ENCODE measurements around the gene B3GNT3. TPM values are rescaled to one million over a fixed set of nuclear protein-coding genes. Genes with fewer than 3 reads are reported as not detected.
A peak's percentile ranks its signal among the peaks of the same experiment; 100 is the strongest.

The B3GNT3 gene
- total RNA-seq, 2 experiments from 2014 or later = 0.35 to 0.81 TPM

DNA sequence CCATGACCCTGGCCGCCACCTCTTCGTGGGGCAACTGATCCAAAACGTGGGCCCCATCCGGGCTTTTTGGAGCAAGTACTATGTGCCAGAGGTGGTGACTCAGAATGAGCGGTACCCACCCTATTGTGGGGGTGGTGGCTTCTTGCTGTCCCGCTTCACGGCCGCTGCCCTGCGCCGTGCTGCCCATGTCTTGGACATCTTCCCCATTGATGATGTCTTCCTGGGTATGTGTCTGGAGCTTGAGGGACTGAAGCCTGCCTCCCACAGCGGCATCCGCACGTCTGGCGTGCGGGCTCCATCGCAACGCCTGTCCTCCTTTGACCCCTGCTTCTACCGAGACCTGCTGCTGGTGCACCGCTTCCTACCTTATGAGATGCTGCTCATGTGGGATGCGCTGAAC lies 16.7 kb downstream of the B3GNT3 start:
- peaks cover 15% of the 10 kb centered on the region for H3K4me1 Mint-ChIP-seq
- H3K27me3 Mint-ChIP-seq = peaks cover 2% of the 10 kb centered on the region
- no peak overlapping the region for H3K27ac Mint-ChIP-seq
- POLR2A ChIA-PET = no interaction called here
- DNase-seq = no peak
- CTCF ChIA-PET = no interaction called here
- H3K36me3 Mint-ChIP-seq (ENCODE audit: low read depth) = peaks cover 4% of the 10 kb centered on the region
- no peaks in the 10 kb centered on the region for H3K9me3 Mint-ChIP-seq
- H3K4me3 Mint-ChIP-seq = no peak overlapping the region

DNA sequence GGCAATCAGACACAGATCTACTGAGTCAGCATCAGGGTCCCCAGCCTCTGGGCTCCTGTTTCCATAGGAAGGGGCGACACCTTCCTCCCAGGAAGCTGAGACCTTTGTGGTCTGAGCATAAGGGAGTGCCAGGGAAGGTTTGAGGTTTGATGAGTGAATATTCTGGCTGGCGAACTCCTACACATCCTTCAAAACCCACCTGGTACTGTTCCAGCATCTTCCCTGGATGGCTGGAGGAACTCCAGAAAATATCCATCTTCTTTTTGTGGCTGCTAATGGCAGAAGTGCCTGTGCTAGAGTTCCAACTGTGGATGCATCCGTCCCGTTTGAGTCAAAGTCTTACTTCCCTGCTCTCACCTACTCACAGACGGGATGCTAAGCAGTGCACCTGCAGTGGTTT lies 17.2 kb downstream of the B3GNT3 start:
- ChIA-PET CTCF (no interaction called here), POLR2A (no interaction called here)
- Mint-ChIP-seq H3K4me3 (no peak overlapping the region), H3K4me1 (peaks cover 11% of the 10 kb centered on the region), H3K36me3 (ENCODE audit: low read depth) (peaks cover 4% of the 10 kb centered on the region), H3K9me3 (no peaks in the 10 kb centered on the region), H3K27me3 (peaks cover 2% of the 10 kb centered on the region), H3K27ac (no peak overlapping the region)
- DNase-seq = no peak

DNA sequence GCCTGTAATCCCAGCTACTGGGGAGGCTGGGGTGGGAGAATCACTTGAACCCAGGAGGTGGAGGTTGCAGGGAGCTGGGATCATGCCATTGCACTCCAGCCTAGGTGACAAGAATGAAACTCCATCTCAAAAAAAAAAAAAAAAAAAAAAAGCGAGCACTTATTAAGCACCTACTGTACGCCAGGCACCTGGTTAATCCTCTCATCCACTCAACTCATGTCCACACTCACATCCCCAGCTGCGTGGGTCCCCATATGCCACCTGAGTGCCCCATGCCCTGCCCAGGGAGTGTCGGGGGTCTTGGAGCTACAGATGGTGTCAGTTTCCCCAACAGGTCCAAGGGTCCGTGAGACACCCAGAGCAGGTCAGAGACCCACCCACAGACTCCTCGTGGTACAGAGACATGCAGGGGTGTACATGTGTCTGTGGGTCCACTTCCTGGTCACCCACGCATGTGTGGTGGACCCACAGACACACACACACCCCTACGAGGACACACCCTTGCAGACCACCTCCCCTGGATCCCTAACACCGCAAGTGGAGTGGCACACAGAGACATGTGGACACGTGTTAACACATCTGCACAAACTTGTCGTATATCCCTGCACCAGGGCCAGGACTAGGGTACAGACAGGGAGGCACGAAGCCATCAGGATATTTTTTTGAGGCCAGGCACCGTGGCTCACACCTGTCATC lies 22.9 kb downstream of the B3GNT3 start:
- Mint-ChIP-seq H3K4me1 (peaks cover 2% of the 10 kb centered on the region), H3K27me3 (no peaks in the 10 kb centered on the region), H3K36me3 (ENCODE audit: low read depth) (peaks cover 4% of the 10 kb centered on the region), H3K9me3 (no peaks in the 10 kb centered on the region), H3K4me3 (no peak overlapping the region), H3K27ac (no peak overlapping the region)
- CTCF ChIA-PET = interaction anchor here (0.7 kb wide), 1 partner anchor 23 kb away, joined by 3 read pairs; no protein-coding TSS in a partner anchor
- DNase-seq = no peak
- POLR2A ChIA-PET = no interaction called here

DNA sequence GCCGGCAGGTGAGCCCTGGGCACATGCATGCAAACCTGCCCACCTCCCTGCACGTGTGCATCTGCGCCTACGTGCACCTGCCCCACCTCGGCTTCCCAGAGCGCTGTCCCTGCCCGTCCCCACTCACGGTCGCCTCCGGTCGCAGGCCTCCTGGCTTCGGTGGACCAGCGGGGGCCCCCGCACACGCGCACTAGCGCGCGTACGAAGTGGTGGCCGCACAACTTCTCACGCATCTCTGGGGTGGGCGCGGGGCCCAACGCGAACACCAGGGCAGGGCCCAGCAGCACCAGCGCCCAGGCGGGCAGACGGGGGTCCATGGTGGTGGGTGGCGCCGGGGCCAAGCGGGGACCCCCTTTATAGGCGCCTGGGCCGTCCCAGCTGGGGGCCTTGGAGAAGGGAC lies 26.3 kb downstream of the B3GNT3 start, which contains the start of gene INSL3:
INSL3 (minus strand) TSS at position 330 of the 400 bp plus-strand sequence; CDS start at position 317, 13 bp downstream.
- H3K27ac Mint-ChIP-seq = no peak within 1 kb of the TSS
- no peaks in the 10 kb centered on the region for H3K27me3 Mint-ChIP-seq
- no peaks in the 10 kb centered on the region for H3K4me1 Mint-ChIP-seq
- H3K9me3 Mint-ChIP-seq = no peaks in the 10 kb centered on the region
- H3K36me3 Mint-ChIP-seq (ENCODE audit: low read depth) = peaks cover 14% of the 10 kb centered on the region
- DNase-seq = no peak
- H3K4me3 Mint-ChIP-seq = no peak within 1 kb of the TSS
- ChIA-PET POLR2A (no interaction called here), CTCF (interaction anchor here (0.6 kb wide), 1 partner anchor 212 kb away, joined by 3 read pairs; no protein-coding TSS in a partner anchor)

DNA sequence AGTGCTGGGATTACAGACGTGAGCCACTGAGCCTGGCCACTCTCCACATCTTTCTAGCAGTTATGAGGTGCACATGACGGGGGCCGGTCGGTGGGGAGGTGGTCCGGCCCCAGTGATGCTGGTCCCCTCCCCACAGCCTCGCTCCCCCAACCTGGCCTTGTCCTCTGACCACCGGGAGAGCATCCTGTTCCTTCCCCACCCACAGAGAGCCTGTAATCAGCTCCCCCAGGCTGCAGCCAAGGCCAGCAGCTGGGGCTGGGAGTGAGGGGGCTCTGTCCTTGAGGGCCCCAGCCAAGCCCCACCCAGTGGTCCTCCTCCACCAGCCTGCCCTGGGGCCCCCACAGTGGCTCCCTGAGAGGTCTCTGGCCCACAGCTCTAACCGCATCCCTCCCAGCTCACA lies 29.4 kb downstream of the B3GNT3 start:
- ChIA-PET POLR2A (no interaction called here), CTCF (interaction anchor here (0.6 kb wide), 1 partner anchor 153 kb away, joined by 5 read pairs; no protein-coding TSS in a partner anchor)
- DNase-seq = no peak
- peaks cover 4% of the 10 kb centered on the region for H3K4me1 Mint-ChIP-seq
- peak overlapping the region; percentile 31 for H3K27ac Mint-ChIP-seq
- no peaks in the 10 kb centered on the region for H3K9me3 Mint-ChIP-seq
- H3K27me3 Mint-ChIP-seq = no peaks in the 10 kb centered on the region
- no peak overlapping the region for H3K4me3 Mint-ChIP-seq
- peaks cover 23% of the 10 kb centered on the region for H3K36me3 Mint-ChIP-seq (ENCODE audit: low read depth)

GRCh38 chr19:17826508-17827056 lies 31.6 kb downstream of the B3GNT3 start:
- no peaks in the 10 kb centered on the region for H3K9me3 Mint-ChIP-seq
- no peaks in the 10 kb centered on the region for H3K27me3 Mint-ChIP-seq
- ChIA-PET POLR2A (no interaction called here), CTCF (interaction anchor here (0.6 to 1.5 kb wide), 3 partner anchors 9 to 106 kb away, joined by 3 to 4 read pairs (median 3); partner anchors contain the start of gene CCDC124)
- H3K4me1 Mint-ChIP-seq = peaks cover 7% of the 10 kb centered on the region
- no peak for DNase-seq
- H3K27ac Mint-ChIP-seq = no peak overlapping the region
- no peak overlapping the region for H3K4me3 Mint-ChIP-seq
- peaks cover 41% of the 10 kb centered on the region for H3K36me3 Mint-ChIP-seq (ENCODE audit: low read depth)

DNA sequence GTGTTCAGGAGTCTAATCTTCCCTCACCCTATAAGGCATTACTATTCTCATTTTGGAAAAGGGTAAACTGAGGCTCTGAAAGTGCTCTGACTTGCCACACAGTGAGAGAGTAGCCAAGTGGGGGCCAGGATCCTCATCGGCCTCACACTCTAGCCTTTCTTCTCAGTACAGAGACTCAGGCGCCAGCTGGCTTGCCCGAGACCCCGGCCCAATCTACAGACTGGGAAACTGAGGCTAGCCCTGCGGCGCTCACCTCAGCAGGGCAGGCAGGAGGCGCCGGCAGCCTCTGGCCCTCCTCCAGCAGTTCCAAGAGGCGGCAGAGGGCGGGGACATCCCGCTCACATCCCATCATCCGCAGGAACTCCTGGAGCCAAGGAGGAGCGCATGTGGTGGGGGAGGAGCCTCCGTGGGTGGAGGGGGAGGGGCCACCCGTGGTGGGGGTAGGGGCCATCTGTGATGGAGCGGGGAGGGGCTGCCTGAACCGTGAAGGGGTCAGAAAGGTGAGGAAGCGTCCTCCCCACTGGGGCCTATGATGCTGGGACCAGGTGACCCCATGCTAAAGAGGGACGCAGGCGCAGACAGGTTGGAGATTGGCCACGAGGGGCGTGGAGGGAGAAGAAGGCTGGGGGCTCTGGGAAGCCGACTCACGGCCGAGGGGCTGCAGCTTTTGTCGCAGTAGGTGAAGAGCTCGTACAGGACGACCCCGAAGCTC lies 35.1 kb downstream of the B3GNT3 start:
- peaks cover 2% of the 10 kb centered on the region for H3K9me3 Mint-ChIP-seq
- H3K27me3 Mint-ChIP-seq = no peaks in the 10 kb centered on the region
- H3K27ac Mint-ChIP-seq = no peak overlapping the region
- DNase-seq = no peak
- no peak overlapping the region for H3K4me3 Mint-ChIP-seq
- H3K36me3 Mint-ChIP-seq (ENCODE audit: low read depth) = peaks cover 64% of the 10 kb centered on the region
- ChIA-PET CTCF (interaction anchor here (0.9 to 1.0 kb wide), 2 partner anchors 26 to 107 kb away, joined by 3 read pairs; no protein-coding TSS in a partner anchor), POLR2A (no interaction called here)
- peaks cover 17% of the 10 kb centered on the region for H3K4me1 Mint-ChIP-seq

- ChIA-PET CTCF (interaction anchor here (0.6 to 1.0 kb wide), 5 partner anchors 14 to 486 kb away, joined by 3 to 6 read pairs (median 3); no protein-coding TSS in a partner anchor), POLR2A (no interaction called here)
- Mint-ChIP-seq H3K27ac (no peak overlapping the region), H3K27me3 (no peaks in the 10 kb centered on the region), H3K36me3 (ENCODE audit: low read depth) (peaks cover 66% of the 10 kb centered on the region), H3K4me3 (no peak overlapping the region), H3K4me1 (peaks cover 24% of the 10 kb centered on the region), H3K9me3 (peaks cover 6% of the 10 kb centered on the region)
- DNase-seq = peak; percentile 47
These were observed 35.9 kb downstream of the B3GNT3 start for GRCh38 chr19:17830567-17831418.

GRCh38 chr19:17831419-17831888 lies 36.5 kb downstream of the B3GNT3 start:
- POLR2A ChIA-PET = no interaction called here
- Mint-ChIP-seq H3K27ac (no peak overlapping the region), H3K36me3 (ENCODE audit: low read depth) (peaks cover 71% of the 10 kb centered on the region), H3K9me3 (peaks cover 6% of the 10 kb centered on the region), H3K4me1 (peaks cover 29% of the 10 kb centered on the region), H3K27me3 (no peaks in the 10 kb centered on the region), H3K4me3 (no peak overlapping the region)
- no peak for DNase-seq
- CTCF ChIA-PET = interaction anchor here (0.6 to 1.0 kb wide), 5 partner anchors 14 to 485 kb away, joined by 3 to 6 read pairs (median 3); no protein-coding TSS in a partner anchor

DNA sequence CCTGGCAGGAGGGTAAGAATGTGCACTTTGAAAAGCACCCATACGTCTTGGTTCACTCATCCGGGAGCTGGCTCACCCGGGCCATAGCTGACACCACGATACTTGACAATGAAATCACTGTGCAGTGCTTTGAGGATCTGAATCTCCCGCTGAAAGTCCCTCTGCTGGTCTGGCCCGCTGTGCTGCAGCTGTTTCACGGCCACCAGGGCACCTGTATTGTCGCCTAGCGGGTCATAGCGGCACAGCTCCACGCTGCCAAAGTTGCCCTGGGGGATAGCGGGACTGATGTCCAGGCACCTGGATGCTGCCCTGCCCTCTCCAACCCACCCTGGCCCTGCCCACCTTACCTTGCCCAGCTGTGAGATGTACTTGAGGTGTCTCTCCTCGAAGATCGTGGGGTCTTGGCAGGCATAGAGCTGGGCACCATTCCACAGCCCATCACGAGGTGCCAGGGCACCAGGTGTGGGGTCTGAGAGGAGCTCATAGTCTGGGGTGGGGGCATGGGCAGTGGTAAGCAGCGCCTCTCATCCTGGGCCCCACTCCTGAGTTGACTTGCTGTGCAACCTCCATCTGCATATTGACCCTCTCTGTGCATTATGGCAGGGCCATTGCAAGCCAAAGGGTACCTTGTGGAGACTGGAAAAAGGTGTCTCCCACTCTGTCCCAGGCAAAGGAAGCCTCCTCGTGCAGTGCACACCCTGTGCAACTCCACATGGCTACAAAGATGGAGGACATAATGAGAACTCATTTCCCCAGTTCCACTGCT lies 37.7 kb downstream of the B3GNT3 start:
- H3K4me3 Mint-ChIP-seq = no peak overlapping the region
- CTCF ChIA-PET = interaction anchor here (0.6 to 1.8 kb wide), 5 partner anchors 13 to 25 kb away, joined by 4 to 5 read pairs (median 4); partner anchors contain the start of gene JAK3
- DNase-seq = no peak

DNA sequence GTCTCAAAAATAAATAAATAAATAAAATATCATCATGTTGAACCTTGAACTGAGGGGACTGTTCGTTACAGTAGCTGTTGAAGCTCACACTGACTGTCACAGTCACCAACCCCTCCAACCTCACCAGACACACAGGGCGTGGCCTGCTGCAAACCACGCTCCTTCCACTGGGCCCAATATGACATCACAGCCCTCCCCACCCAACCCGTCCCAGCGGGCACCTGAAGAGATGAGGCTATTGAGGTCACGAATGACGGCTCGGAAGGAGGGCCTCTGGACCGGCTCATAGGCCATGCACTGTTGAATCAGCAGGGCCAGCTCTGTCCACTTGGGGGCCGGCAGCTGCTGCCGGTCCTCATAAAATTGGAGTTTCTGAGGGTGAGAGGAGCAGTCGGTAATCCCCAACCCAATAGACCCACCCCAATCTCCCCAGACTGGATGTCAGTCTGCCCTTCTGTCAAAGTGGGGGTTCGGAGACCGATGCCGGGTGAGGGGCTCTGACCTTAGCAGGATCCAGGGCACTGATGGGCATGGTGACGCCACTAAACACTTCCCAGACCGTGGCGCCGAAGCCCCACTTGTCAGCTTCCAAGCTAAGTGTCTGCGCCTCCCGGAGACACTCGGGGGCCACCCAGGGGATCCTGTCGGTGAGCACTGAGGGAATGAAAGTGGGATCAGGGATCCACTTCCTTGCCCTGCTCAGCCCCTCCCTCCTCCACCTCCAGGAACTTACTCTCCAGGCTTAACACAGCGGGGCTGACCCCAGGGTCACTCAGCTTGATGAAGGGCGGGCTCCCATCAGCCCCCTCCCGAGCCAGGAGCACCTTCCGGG lies 39.6 kb downstream of the B3GNT3 start:
- Mint-ChIP-seq H3K36me3 (ENCODE audit: low read depth) (peaks cover 83% of the 10 kb centered on the region), H3K27me3 (no peaks in the 10 kb centered on the region), H3K4me1 (peaks cover 28% of the 10 kb centered on the region), H3K9me3 (peaks cover 6% of the 10 kb centered on the region), H3K4me3 (no peak overlapping the region), H3K27ac (no peak overlapping the region)
- ChIA-PET CTCF (interaction anchor here (1.2 to 1.3 kb wide), 2 partner anchors 8 to 9 kb away, joined by 3 read pairs; no protein-coding TSS in a partner anchor), POLR2A (no interaction called here)
- no peak for DNase-seq

More for the DNA sequence above, 37.7 kb downstream of the B3GNT3 start:
- POLR2A ChIA-PET = no interaction called here
- Mint-ChIP-seq H3K27ac (no peak overlapping the region), H3K9me3 (peaks cover 6% of the 10 kb centered on the region), H3K36me3 (ENCODE audit: low read depth) (peaks cover 77% of the 10 kb centered on the region), H3K4me1 (peaks cover 32% of the 10 kb centered on the region), H3K27me3 (no peaks in the 10 kb centered on the region)

Data from activated CD4-positive, alpha-beta T cell treated with anti-CD3 and anti-CD28 coated beads, Interleukin-2, amount 10 ng/mL, durations not matched to agents 7 days and 5 days (primary cell).